Stimulated activated naive CD4-positive, alpha-beta T cell treated with Interleukin-2 at 50 U/mL for 16 hours (primary cell): Measurements from ENCODE around the gene ZNF213.
"Not testable (repeated sequence)": the region's sequence is repeated elsewhere in the genome, so short reads cannot be mapped to it uniquely, and the experiment has no call there.

Source experiments
- DNase-seq: peaks from one replicate; lab custom pipeline; 2025; lab: John Stamatoyannopoulos, UW

The ZNF213 gene

DNA sequence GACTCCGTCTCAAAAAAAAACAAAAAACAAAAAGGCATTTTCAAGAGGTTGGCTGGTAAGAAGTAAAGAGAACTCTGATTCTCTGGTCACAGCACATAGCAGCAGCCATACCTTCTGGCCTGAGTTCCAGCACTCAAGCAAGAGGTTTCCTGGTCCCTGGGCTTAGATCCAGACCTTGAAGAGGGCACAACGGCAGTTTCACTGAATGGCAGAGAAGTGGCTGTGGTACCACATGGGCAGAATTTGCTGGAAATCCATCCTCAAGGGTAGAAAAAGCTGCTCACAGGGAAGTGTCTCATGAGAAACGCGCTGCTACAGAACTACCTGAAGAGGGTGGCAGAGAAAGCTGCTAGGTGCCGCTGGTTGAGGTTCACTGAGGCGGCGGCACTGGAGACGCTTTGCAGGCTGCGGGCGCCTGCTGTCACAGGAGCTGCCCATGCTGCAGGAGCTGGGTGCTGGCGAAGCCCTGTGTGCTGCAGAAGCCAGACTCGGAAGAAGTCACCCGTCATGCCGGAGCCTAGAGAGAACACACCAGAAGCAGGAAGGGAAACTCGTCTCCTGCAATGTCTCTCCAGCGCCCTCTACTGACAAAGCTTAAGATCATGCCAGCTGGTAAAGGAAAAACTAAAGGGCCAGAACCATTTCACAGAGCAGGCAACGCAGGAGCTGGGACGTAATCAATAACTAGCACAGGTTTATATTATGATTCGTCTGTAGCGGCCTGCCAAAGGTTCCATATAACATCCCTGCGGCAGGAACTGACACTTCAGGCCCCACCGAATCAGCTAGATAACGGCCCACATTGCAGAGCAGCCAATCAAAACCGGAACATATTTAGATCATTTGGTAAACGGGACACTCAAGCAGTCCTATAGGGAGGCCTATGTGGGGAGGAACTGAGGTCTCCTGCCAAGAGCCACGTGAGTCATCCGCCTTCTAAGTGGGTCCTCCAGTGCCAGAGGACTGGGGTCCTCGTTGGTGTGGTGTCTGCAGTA is 5.4 kb upstream of the ZNF213 start:
- peak; percentile 73 for DNase-seq

DNA sequence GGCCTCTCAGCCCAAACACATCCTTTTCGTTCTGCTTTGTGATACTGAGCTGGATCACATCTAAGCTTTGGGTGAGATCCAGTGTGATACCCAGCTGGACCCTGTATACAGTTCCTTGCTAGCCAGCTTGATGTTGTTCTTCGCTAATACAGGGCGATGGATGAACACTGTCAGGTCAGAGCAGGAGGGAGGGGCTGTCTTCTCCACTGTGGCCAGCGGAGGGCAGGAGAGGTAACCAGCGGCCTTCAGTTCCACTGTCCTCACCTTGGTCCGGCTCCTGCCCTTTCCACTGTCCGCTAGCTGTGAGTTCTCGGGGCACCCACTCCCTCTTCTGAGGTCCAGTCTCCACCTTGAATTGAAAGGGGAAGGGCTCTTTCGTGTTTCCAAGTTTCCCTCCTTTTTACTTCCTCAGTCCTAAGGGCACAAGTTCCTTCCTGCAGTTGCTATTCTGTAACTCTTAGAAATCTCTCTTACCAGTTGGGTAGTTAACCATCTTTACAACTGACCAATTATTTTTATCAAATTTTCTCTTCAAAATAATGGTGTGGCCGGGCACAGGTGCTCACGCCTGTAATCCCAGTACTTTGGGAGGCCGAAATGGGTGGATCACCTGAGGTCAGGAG is 3.0 kb upstream of the ZNF213 start:
- peak; percentile 15 for DNase-seq

DNA sequence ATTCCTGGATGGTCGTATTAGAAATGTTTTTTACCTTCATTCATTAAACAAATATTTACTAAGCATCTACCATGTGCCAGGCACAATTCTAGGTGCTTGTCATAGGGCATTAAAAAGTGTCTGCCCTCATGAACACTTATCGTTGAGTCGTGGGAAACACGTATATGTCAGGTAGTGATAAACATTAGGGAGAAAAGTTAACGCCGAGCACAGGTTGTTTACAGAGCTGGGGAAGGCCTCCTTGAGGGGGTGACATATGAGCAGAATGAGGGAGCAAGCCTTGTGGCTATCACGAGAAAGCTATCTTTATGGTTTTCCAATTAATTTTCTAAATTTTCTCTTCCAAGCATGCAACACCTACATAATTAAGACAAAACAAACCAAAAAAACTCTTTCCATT is 985 bp upstream of the ZNF213 start:
- no peak for DNase-seq

DNA sequence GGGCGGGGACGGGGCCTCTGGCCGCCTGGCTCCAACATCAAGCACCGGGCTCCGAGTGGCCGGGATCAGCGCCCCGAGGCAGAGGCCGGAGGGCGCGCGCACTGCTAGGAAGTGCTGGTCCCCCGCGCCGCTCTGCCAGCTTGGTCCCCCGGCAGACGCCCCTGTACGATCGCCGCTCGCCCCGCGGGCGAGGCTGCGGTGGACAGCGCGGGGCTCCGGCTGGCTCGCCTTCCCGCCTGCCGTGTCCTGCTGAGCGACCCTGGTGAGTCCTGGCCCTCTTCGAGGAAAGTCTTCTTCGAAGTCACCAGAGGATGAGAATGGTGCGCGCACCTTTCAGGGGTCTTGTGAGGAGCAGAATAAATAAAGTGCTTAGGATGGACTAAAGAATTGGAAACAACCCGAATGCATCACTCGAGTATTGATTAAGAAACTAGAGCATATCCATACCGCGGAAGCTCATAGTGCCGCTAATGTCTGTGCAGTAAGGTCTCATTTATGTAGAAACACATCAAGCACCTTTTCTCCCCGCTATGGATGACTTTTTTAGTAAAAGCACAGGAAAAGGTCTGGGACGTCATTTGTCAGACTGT is 392 bp downstream of the ZNF213 start:
- DNase-seq: no peak

DNA sequence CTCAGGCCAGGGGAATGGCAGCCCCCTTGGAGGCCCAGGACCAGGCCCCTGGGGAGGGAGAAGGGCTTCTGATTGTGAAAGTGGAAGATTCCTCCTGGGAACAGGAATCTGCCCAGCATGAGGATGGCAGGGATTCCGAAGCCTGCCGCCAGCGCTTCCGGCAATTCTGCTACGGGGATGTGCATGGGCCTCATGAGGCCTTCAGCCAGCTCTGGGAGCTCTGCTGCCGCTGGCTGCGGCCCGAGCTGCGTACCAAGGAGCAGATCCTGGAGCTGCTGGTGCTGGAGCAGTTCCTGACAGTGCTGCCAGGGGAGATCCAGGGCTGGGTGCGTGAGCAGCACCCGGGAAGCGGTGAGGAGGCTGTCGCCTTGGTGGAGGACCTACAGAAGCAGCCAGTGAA is 2.4 kb downstream of the ZNF213 start:
- DNase-seq: no peak

DNA sequence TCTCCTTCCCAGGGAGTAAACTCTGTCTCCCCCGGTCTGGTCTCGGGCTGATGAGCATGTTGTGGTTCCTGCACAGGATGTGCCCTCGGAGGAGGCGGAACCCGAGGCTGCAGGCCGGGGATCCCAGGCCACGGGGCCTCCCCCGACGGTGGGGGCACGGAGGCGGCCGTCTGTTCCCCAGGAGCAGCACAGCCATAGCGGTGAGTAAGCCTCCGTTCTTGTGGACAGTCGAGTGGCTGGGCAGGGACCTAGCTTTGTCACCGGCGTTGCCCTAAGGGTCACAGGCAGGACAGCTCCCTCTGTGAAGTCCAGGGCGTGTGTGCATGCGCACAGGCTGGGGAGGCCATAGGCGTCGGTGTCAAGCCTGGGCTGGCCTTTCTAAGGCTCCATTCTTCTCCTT is 3.5 kb downstream of the ZNF213 start:
- DNase-seq: no peak

DNA sequence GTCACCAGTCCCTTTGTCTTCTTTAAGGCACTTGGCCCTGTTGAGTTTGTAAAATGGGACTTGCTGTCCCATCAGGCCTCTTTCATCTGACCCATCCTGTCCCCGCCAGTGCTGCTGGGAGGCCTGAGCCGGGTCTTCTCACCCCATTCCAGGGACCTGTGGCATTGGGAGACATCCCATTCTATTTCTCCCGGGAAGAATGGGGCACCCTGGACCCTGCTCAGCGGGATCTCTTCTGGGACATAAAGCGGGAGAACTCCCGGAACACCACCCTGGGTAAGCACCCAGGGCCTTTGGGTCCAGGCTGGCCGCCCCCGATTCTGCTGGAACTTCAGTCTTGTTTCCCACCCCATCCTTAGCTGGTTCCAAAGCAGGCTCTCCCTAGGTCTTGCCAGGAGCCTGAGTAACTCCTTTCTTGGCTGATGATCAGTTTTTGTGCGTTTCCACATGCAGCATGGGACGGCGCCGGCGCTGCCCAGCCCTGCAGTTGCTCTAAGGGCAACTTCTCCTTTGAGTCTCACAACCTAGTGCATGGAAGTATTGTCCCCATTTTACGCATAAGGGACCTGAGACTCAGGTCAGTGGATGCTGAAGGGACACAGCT is 4.1 kb downstream of the ZNF213 start:
- DNase-seq: no peak

DNA sequence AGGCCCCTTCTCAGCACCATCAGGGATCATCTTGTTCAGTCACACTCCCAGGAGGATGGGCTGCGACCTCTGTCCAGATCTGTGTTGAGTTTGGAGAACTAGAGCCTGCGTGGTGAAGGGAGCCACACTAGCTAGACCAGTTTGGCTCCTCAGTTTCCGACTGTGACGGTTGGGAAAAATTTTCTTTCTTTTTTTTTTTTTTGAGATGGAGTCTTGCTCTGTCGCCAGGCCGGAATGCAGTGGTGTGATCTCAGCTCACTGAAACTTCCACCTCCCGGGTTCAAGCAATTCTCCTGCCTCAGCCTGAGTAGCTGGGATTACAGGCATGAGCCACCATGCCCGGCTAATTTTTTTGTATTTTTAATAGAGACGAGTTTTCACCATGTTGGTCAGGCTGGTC is 4.7 kb downstream of the ZNF213 start:
- DNase-seq: not testable (repeated sequence)

DNA sequence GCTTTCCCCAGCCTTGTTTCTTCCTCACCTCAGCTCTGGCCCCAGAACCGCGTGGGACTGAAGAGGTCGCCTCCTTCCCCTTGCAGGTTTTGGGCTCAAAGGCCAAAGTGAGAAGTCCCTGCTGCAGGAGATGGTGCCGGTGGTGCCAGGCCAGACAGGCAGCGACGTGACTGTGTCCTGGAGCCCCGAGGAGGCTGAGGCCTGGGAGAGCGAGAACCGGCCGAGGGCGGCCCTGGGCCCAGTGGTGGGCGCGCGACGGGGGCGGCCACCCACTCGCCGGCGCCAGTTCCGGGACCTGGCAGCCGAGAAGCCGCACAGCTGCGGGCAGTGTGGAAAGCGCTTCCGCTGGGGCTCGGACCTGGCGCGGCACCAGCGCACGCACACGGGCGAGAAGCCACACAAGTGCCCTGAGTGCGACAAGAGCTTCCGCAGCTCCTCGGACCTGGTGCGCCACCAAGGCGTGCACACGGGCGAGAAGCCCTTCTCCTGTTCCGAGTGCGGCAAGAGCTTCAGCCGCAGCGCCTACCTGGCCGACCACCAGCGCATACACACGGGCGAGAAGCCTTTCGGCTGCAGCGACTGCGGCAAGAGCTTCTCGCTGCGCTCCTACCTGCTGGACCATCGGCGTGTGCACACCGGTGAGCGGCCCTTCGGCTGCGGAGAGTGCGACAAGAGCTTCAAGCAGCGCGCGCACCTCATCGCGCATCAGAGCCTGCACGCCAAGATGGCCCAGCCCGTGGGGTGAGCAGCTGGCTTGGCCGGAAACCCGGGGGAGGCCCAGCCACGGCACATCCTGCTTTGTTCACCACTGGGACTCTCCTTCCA is 6.0 kb downstream of the ZNF213 start:
- no peak for DNase-seq

DNA sequence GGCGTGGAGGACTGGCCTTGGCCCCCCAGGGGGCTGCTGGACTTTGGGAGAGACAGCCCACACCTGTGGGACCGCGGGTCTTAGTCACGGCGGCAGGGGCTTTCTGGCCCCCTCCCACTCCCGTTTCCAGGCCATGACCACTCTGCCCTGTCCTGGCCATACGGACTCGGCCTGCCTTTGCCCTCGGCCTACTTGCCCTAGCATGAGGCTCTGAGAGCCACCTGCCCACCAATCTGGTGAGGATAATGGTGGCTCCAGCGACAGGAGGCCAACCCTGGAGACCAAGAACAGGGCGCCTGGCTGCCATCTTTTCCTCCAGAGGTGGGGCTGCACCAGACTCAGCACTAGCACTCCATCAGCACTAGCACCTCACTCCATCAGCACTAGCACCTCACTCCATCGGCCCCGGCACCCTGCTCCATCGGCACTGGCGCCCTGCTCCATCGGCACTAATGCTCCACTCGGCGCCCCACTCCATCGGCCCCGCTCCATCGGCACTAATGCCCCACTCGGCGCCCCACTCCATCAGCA is 7.0 kb downstream of the ZNF213 start:
- no peak for DNase-seq

DNA sequence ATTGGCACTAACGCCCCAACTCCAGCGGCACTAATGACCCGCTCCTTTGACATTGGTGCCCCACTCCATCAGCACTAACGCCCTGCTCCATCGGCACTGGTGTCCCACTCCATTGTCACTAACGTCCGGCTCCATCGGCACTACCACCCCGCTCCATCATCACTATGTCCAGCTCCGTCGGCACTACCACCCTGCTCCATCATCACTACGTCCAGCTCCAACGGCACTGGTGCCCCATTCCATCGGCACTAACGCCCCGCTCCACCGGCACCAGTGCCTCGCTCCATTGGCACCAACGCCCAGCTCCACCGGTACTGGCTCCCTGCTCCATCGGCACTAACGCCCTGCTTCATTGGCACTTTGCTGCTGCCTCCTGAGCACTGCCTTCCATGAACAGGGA is 7.5 kb downstream of the ZNF213 start:
- DNase-seq: no peak

DNA sequence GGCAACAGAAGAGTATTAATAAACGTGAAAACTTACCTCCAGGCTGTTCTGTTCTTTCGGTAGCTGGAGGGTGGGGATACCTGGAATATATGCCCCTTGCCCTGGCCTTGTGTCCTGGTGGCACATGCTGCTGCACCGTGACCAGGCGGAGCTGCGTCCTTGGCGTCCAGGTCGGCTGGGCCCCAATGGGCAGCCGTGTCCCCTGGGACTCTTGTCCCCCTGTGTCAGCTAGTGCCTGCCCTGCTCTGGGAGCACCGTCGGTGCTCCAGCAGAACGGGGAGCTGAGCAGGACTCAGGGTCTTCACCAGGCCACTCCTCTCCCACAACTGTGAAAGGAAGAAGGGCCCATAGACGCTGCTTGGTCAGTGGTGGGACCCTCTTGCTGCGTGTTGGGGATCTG is 7.9 kb downstream of the ZNF213 start:
- no peak for DNase-seq

DNA sequence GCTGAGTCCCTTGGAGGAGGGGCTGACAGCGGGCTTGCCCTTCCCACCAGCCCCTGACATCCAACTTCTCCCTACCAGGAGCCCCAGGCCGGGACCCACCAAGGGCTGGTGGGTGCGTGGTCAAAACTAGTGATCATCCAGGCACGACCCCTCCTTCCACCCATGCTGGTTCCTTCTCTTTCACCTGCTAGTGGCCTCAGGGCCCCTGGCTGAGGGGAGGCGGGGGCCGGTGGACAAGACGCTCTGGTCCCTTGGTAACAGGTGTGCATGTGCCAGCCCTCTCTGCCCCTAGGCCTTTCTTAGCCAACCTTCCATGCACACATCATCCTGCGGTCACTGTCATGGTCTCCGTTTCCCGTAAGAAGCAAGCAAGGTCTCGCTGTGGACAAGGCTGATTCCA is 8.4 kb downstream of the ZNF213 start:
- no peak for DNase-seq

DNA sequence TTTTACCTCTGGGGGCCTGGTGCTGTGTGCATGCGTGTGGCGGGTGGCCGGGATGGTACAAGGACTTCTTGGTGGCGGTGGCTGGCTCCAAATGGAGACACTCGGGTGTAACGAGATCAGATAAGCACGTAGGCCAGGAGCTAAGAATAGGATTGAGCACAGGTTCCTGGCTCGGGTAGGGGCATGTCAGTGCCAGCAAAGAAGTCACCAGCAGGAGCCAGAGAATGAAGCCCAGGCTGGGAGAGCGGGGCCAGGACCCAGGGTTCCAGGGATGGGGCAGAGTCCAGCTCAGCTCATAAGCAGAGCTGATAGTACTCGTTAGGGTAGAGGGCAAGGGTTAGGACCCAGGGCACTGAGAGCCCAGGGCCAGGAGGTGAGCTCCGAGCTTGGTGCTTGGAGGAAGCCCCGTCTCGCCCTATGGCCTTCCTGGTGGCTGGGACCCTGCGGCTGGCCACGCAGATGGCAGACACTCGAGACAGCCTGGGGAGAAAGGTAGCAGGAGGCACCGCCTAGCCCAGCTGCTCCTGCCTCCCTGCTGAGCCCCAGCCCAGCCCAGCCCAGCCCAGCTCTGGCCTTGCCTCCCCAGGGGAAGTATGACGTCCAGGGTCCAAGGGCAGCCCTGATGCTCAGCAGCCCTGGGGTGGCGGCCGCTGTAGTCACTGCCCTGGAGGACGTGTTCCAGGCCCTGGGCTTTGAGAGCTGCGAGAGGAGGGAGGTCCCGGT is 8.9 kb downstream of the ZNF213 start:
- DNase-seq: no peak

DNA sequence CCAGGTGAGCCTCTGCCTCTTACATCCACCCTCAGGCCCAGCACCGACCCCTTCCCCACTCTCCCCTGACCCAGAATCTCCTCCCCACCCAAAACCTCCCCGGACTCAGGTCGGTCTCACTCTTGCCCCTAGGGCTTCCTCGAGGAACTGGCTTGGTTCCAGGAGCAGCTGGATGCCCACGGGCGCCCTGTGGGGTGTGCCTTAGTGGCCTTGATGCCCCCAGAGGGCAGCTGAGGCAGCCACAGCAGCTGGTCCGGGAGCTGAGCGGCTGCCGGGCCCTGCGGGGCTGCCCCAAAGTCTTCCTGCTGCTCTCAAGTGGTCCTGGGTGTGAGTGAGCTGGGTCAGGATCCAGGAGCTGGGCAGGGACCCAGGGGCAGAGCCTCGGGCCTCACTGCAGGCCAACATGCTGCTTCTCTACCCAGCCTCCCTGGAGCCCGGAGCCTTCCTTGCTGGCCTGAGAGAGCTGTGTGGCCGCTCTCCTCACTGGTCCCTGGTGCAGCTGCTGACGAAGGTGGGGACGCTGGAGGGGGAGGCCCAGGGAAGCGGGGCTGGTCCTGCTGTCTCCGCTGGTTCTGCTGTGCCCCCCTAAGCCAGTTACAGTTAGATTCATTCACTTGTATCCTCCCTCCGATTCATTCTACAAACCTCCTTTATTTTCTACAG is 9.6 kb downstream of the ZNF213 start:
- no peak for DNase-seq

DNA sequence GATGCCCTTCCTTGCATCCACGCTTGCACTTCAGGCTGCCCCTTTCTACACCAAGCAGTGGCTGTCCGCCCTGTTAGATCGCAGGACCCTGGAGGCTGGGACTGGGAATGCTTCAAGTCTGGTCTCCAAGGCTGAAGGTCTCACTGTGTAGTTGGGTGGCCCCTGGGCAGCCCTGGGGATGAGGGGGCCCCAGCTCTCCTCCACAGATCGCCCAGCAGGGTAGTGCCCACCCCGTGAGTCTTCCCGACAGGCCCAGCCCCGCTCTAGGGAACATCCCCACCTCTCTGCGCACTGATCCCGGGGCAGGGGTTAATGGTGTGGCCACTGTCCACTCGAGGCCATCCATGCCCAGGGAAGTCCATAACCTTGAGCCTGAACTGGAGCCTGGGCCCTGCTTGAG is 10.3 kb downstream of the ZNF213 start:
- no peak for DNase-seq

DNA sequence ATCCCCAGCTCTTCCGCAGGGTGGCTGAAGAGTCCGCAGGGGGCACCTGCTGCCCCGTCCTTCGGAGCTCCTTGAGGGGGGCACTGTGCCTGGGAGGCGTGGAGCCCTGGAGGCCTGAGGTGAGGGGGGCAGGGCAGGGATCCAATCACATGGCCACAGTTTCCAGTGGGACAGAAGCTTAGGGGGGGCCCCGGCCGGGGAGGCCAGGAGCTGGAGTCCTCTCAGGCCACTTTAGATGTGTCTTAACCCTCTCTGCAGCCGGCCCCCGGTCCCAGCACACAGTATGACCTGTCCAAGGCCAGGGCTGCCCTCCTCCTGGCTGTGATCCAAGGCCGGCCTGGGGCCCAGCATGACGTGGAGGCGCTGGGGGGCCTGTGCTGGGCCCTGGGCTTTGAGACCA is 10.8 kb downstream of the ZNF213 start:
- no peak for DNase-seq

DNA sequence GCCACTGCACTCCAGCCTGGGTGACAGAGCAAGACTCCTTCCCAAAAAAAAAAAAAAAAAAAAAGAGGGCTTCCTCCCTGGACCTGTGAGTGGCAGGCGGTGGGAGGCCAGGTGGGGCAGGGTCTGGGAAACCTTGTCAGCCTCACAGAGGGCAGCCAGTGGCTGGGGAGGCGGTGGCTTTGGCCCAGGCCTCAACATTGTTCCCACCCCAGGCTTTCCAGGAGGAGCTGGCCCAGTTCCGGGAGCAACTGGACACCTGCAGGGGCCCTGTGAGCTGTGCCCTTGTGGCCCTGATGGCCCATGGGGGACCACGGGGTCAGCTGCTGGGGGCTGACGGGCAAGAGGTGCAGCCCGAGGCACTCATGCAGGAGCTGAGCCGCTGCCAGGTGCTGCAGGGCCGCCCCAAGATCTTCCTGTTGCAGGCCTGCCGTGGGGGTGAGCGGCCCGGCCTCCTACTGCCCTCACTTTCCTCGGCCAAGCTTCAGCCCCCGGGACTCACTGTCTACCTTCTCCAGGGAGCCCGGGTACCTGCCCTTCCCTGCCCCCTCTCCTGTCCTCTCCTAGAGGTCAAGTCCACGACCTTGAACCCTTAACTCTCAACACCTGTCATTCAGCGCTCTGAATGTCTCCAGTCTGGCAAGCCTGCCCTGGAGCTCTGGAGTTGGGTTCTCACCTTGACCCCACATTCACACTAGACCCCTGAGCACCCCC is 12.4 kb downstream of the ZNF213 start:
- DNase-seq: no peak

DNA sequence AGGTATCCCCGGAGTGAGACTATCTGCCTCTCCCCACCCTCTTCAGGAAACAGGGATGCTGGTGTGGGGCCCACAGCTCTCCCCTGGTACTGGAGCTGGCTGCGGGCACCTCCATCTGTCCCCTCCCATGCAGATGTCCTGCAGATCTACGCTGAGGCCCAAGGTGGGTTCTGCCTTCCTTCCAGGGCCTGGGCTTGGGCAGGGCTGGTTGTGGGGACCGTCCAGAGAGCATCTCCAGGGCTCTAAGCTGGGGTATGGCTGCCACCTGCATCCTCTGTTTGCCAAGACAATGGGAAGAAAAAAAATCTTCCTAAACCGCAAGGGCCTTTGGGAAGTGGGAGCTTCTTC is 12.9 kb downstream of the ZNF213 start:
- DNase-seq: no peak
